Upper lobe of right lung (tissue), 1 donor: ENCODE data around the gene KCNG3. TPM values are rescaled to one million over a fixed set of nuclear protein-coding genes. Genes with fewer than 3 reads are reported as not detected.

ENCODE experiments used
- ATAC-seq: fragments of 200-7000 bp; cut with Tn5 transposase; one replicate; pipeline ENCODE4 v1.9.1; 2020; ENCODE audit warnings: mild to moderate bottlenecking, moderate library complexity
- DNase-seq: peaks from one replicate; pipeline ENCODE4 v3.0.0-alpha.2; 2020
- H3K27ac ChIP-seq: fragments of 200-600 bp; one replicate; pipeline ENCODE4 v1.8.0; 2022
- H3K27me3 ChIP-seq: fragments of 200-600 bp; one replicate; pipeline ENCODE4 v1.8.0; 2022; ENCODE audit warnings: mild to moderate bottlenecking
- H3K36me3 ChIP-seq: fragments of 200-600 bp; one replicate; pipeline ENCODE4 v1.8.0; 2022
- H3K4me1 ChIP-seq: fragments of 200-600 bp; one replicate; pipeline ENCODE4 v1.8.0; 2022
- H3K4me3 ChIP-seq: fragments of 200-600 bp; one replicate; pipeline ENCODE4 v1.8.0; 2022; ENCODE audit warnings: mild to moderate bottlenecking
- H3K9me3 ChIP-seq: fragments of 200-600 bp; one replicate; pipeline ENCODE4 v1.8.0; 2022
- CTCF ChIP-seq: fragments of 200-600 bp; IDR thresholded peaks from one replicate; pipeline ENCODE4 v1.8.0; 2022; ENCODE audit warnings: antibody characterized with exemption
- intact Hi-C: fragments of 100-400 bp; cut with DNase I; formaldehyde crosslinking; loops from one replicate; pipeline ENCODE4 v1.11.0; 2022
- long read RNA-seq: library from polyadenylated mRNA; unstranded; transcript quantifications from one replicate; pipeline ENCODE4 v2.0.0, GENCODE V29; 2021
- total RNA-seq: library from RNA; stranded (reverse); fragmentation: NEBNext Ultra II Directional; extraction: Animal tissue kit (Norgen Biotek cat#: 25700); gene quantifications from one replicate; pipeline ENCODE4 v1.2.1, GENCODE V29; 2021
- donor health status: DM: no; HTN: yes; CAD: no; lungs with severe emphysema.

KCNG3 gene, protein sequence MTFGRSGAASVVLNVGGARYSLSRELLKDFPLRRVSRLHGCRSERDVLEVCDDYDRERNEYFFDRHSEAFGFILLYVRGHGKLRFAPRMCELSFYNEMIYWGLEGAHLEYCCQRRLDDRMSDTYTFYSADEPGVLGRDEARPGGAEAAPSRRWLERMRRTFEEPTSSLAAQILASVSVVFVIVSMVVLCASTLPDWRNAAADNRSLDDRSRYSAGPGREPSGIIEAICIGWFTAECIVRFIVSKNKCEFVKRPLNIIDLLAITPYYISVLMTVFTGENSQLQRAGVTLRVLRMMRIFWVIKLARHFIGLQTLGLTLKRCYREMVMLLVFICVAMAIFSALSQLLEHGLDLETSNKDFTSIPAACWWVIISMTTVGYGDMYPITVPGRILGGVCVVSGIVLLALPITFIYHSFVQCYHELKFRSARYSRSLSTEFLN
- total RNA-seq: 1.3 TPM
- long read RNA-seq, partial matches to known transcripts: 0 of 1 reads
- long read RNA-seq, other reads (novel, unspliced or antisense): 1 of 1 reads

GRCh38 chr2:42493468-42494354 is at the start of gene KCNG3:
TSS of gene KCNG3 (minus strand) at chr2:42493982. CDS start at chr2:42493501, 481 bp downstream.
- intact Hi-C loops: no loop called here
- DNase-seq: peak; percentile 87
- Histone ChIP-seq H3K4me3 (peak within 1 kb of the TSS; percentile 50), H3K4me1 (peaks cover 7% of the 10 kb centered on the region), H3K27ac (peak within 1 kb of the TSS; percentile 47), H3K27me3 (peaks cover 28% of the 10 kb centered on the region), H3K36me3 (no peaks in the 10 kb centered on the region), H3K9me3 (no peaks in the 10 kb centered on the region)
- ATAC-seq: peak; percentile 91
- no peak for TF ChIP-seq CTCF

- H3K4me3 ChIP-seq: no peak overlapping the region
- H3K4me1 ChIP-seq: no peaks in the 10 kb centered on the region
- ATAC-seq: no peak
- H3K27me3 ChIP-seq: no peaks in the 10 kb centered on the region
- no peak overlapping the region for H3K27ac ChIP-seq
- intact Hi-C loops: no loop called here
- TF ChIP-seq CTCF: no peak
- H3K36me3 ChIP-seq: no peaks in the 10 kb centered on the region
- no peaks in the 10 kb centered on the region for H3K9me3 ChIP-seq
- DNase-seq: no peak
Measured at GRCh38 chr2:42542871-42543270, 49.1 kb upstream of the KCNG3 start.

DNA sequence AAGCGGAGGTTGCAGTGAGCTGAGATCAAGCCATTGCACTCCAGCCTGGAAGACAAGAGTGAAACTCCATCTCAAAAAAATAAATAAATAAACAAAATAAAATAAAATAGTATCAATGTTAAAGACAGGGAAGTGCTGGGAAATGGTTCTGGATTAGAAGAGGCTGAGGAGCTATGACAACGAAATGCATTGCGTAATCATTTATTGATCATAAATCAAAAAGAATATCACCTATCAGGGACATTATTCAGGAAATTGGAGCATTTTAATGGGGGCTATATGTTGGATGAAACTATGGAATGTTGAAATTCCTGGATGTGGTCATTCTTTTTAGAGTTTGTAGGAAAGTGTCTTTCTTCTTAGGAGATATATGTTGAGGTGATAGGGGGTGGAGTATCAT is 43.7 kb upstream of the KCNG3 start:
- Histone ChIP-seq H3K4me1 (no peaks in the 10 kb centered on the region), H3K36me3 (no peaks in the 10 kb centered on the region), H3K9me3 (no peaks in the 10 kb centered on the region), H3K27ac (no peak overlapping the region), H3K27me3 (no peaks in the 10 kb centered on the region), H3K4me3 (no peak overlapping the region)
- ATAC-seq (no peak), DNase-seq (no peak)
- intact Hi-C loops: no loop called here
- TF ChIP-seq CTCF: no peak

DNA sequence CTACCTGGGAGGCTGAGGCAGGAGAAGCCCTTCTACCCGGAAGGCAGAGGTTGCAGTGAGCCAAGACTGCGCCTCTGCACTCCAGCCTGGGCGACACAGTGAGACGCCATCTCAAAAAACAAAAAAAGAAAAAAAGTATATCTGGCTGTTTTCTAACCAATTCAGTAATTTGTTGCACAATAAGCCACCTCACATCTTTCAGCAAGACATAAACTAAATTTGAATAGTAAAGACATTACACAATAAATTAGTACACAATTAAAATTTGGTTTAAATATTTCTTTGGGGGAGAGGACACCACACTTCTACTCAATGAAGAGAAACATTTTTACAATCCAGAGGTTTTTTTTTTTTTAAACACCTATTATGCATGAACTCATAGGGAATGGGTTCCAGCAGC is 38.6 kb upstream of the KCNG3 start:
- TF ChIP-seq CTCF: no peak
- H3K36me3 ChIP-seq: no peaks in the 10 kb centered on the region
- no peak overlapping the region for H3K4me3 ChIP-seq
- no peak for DNase-seq
- no peak for ATAC-seq
- intact Hi-C loops: no loop called here
- H3K27me3 ChIP-seq: no peaks in the 10 kb centered on the region
- H3K27ac ChIP-seq: no peak overlapping the region
- no peaks in the 10 kb centered on the region for H3K9me3 ChIP-seq
- no peaks in the 10 kb centered on the region for H3K4me1 ChIP-seq

- ATAC-seq (no peak), DNase-seq (no peak)
- H3K4me1 ChIP-seq: no peaks in the 10 kb centered on the region
- no peak for TF ChIP-seq CTCF
- intact Hi-C loops: no loop called here
- H3K4me3 ChIP-seq: no peak overlapping the region
- H3K36me3 ChIP-seq: no peaks in the 10 kb centered on the region
- no peaks in the 10 kb centered on the region for H3K27me3 ChIP-seq
- no peaks in the 10 kb centered on the region for H3K9me3 ChIP-seq
- no peak overlapping the region for H3K27ac ChIP-seq
Measured at GRCh38 chr2:42523341-42523740, 29.6 kb upstream of the KCNG3 start.
